Hepatocyte (in vitro differentiated cells): Measurements from ENCODE around the gene ZNF283.

Experiments used
- EZH2 ChIP-seq: fragments of 200-600 bp; sonication (generic); IDR thresholded peaks from 2 replicates; pipeline ENCODE4 v1.6.1; 2016; ENCODE audit warnings: antibody characterized with exemption, mild to moderate bottlenecking, borderline replicate concordance
- TF ChIP-seq, protein P1 (sequence below): fragments of 200-600 bp; sonication (generic); IDR thresholded peaks from 2 replicates; pipeline ENCODE4 v1.5.1; 2016; ENCODE audit warnings: antibody characterized with exemption, mild to moderate bottlenecking; ENCODE audit not compliant: poor library complexity

DNA sequence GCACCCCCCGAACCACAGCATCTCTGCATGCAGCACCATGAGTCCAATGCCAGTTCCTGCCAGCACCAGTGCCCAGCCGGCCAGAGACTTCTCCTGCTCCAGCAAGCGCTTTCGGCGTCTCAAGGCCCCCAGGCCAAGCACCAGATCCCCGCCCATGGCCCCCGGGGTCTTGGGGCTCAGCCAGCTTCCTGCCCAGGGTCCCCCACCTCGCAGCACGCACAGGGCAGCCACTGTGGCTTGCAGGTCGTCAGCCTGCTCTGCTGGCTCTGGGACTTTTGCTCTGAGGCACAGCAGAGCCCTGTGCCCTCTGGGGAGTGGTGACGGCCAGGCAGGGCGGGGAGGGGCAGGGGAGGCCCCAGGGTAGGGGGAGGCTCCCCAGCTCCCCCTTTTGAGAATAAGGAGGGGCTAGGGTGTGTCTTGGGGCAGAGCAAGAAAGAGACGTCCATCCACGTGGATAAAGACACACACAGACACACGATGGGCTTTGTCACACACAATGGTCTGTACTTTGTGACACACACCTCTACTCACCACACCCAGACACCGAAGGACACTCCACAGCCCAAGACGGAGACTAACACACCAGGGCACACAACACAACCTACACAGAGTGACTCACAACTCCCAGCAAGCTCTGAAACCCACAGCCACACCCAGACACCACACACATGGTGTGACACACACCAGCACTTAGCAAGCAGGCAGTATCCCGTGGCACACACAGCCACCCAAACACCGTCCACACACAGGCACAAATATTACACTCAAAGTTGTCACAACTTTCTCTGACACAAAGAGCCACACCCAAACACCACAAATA, 46.2 kb upstream of the ZNF283 start, which contains the start of gene KCNN4:
- TF ChIP-seq, protein P1, sequence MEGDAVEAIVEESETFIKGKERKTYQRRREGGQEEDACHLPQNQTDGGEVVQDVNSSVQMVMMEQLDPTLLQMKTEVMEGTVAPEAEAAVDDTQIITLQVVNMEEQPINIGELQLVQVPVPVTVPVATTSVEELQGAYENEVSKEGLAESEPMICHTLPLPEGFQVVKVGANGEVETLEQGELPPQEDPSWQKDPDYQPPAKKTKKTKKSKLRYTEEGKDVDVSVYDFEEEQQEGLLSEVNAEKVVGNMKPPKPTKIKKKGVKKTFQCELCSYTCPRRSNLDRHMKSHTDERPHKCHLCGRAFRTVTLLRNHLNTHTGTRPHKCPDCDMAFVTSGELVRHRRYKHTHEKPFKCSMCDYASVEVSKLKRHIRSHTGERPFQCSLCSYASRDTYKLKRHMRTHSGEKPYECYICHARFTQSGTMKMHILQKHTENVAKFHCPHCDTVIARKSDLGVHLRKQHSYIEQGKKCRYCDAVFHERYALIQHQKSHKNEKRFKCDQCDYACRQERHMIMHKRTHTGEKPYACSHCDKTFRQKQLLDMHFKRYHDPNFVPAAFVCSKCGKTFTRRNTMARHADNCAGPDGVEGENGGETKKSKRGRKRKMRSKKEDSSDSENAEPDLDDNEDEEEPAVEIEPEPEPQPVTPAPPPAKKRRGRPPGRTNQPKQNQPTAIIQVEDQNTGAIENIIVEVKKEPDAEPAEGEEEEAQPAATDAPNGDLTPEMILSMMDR: no peak
- no peak for TF ChIP-seq EZH2
